Measurements from ENCODE around the gene MIS12. TPM values are rescaled to one million over a fixed set of nuclear protein-coding genes. Genes with fewer than 3 reads are reported as not detected.

The MIS12 gene
- total RNA-seq, 1 experiment from 2014 or later, result 13.6 TPM

DNA sequence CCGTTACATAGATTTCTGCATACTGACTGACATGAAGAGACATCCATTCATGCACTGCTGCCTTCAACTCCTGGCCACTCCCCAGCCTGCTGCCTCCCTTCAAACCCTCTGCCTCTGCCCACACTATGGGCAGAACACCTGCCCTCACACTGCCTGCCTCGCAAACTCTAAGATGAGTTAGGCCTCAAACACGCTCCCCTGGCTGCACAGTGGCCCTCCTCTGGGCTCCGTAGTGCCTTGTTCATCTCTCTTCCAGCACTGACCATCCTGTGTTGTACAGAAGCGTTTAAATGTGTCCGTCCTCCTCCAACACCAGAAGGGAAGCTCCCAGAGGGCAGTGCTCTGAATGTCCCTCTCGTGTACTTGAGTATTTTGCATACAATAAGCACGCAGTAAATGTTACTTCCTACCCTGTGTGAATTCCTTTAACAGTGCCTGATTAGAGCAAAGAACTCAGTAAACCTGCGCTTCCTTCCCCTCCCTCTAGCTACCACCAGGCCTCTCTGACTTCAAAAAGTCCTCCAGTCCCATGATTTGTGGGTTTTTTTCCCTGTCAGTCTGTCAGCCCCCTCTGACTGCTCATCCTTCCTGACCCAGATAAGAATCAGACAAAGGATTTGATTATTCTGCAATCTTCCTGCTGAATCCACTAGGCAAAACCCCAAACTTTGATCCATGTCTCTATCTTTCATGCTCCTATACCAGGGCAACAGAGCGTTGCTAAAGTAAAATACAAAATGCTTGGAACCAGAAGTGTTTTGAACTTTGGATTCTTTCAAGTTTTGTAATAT is 21.5 kb upstream of the MIS12 start:
- Mint-ChIP-seq H3K4me3 (ENCODE audit: low read depth, unreplicated experiment) (no peak overlapping the region), H3K9me3 (ENCODE audit: low read depth, unreplicated experiment) (no peaks in the 10 kb centered on the region), H3K4me1 (ENCODE audit: low read depth, unreplicated experiment) (peaks cover 32% of the 10 kb centered on the region), H3K27me3 (ENCODE audit: unreplicated experiment) (no peaks in the 10 kb centered on the region), H3K36me3 (ENCODE audit: insufficient read depth, unreplicated experiment) (peaks cover 31% of the 10 kb centered on the region), H3K27ac (ENCODE audit: unreplicated experiment) (no peak overlapping the region)
- TF ChIP-seq CTCF (IDR thresholded peaks at IDR 0.05; ENCODE audit: unreplicated experiment), result no peak
- DNase-seq, result no peak
- BruUV-seq (replicated peaks), result no TSS peak
- CTCF ChIA-PET, result interaction anchor here (0.5 kb wide), 1 partner anchor 472 kb away, joined by 5 read pairs; no protein-coding TSS in a partner anchor
- intact Hi-C loops (cut with micrococcal nuclease; ENCODE audit: unreplicated experiment), result no loop called here

- intact Hi-C loops (cut with micrococcal nuclease; ENCODE audit: unreplicated experiment), result no loop called here
- Mint-ChIP-seq H3K27me3 (ENCODE audit: unreplicated experiment) (no peaks in the 10 kb centered on the region), H3K4me1 (ENCODE audit: low read depth, unreplicated experiment) (peaks cover 32% of the 10 kb centered on the region), H3K9me3 (ENCODE audit: low read depth, unreplicated experiment) (no peaks in the 10 kb centered on the region), H3K27ac (ENCODE audit: unreplicated experiment) (no peak overlapping the region), H3K36me3 (ENCODE audit: insufficient read depth, unreplicated experiment) (peaks cover 23% of the 10 kb centered on the region), H3K4me3 (ENCODE audit: low read depth, unreplicated experiment) (peak overlapping the region; percentile 86)
- no peak for TF ChIP-seq CTCF (IDR thresholded peaks at IDR 0.05; ENCODE audit: unreplicated experiment)
- CTCF ChIA-PET, result no interaction called here
- no peak for DNase-seq
- no TSS peak for BruUV-seq (replicated peaks)
Observed at GRCh38 chr17:5466295-5466694, 20.1 kb upstream of the MIS12 start.

GRCh38 chr17:5467416-5467815 is 18.9 kb upstream of the MIS12 start:
- CTCF ChIA-PET, result no interaction called here
- TF ChIP-seq CTCF (IDR thresholded peaks at IDR 0.05; ENCODE audit: unreplicated experiment), result no peak
- no TSS peak for BruUV-seq (replicated peaks)
- peak overlapping the region; percentile 86 for H3K4me3 Mint-ChIP-seq (ENCODE audit: low read depth, unreplicated experiment)
- intact Hi-C loops (cut with micrococcal nuclease; ENCODE audit: unreplicated experiment), result no loop called here
- H3K36me3 Mint-ChIP-seq (ENCODE audit: insufficient read depth, unreplicated experiment), result peaks cover 28% of the 10 kb centered on the region
- no peaks in the 10 kb centered on the region for H3K27me3 Mint-ChIP-seq (ENCODE audit: unreplicated experiment)
- peaks cover 32% of the 10 kb centered on the region for H3K4me1 Mint-ChIP-seq (ENCODE audit: low read depth, unreplicated experiment)
- no peaks in the 10 kb centered on the region for H3K9me3 Mint-ChIP-seq (ENCODE audit: low read depth, unreplicated experiment)
- peak overlapping the region; percentile 63 for H3K27ac Mint-ChIP-seq (ENCODE audit: unreplicated experiment)
- no peak for DNase-seq

GRCh38 chr17:5468075-5468473 is 18.3 kb upstream of the MIS12 start:
- Mint-ChIP-seq H3K4me1 (ENCODE audit: low read depth, unreplicated experiment) (peaks cover 32% of the 10 kb centered on the region), H3K27ac (ENCODE audit: unreplicated experiment) (peak overlapping the region; percentile 63), H3K4me3 (ENCODE audit: low read depth, unreplicated experiment) (peak overlapping the region; percentile 86), H3K27me3 (ENCODE audit: unreplicated experiment) (no peaks in the 10 kb centered on the region), H3K36me3 (ENCODE audit: insufficient read depth, unreplicated experiment) (peaks cover 28% of the 10 kb centered on the region), H3K9me3 (ENCODE audit: low read depth, unreplicated experiment) (no peaks in the 10 kb centered on the region)
- no TSS peak for BruUV-seq (replicated peaks)
- no peak for DNase-seq
- no peak for TF ChIP-seq CTCF (IDR thresholded peaks at IDR 0.05; ENCODE audit: unreplicated experiment)
- intact Hi-C loops (cut with micrococcal nuclease; ENCODE audit: unreplicated experiment), result no loop called here
- CTCF ChIA-PET, result no interaction called here

All from Calu3 (cell line).